WTC11 (cell line): ENCODE results near the gene SHFL. TPM values are rescaled to one million over a fixed set of nuclear protein-coding genes. Genes with fewer than 3 reads are reported as not detected.

ENCODE experiments used
- ATF1 ChIP-seq: sonication (generic); formaldehyde crosslinking; IDR thresholded peaks from 2 replicates; pipeline ENCODE4 v1.8.1; 2023; ENCODE audit warnings: mild to moderate bottlenecking, moderate library complexity, missing genetic modification reagents
- E2F4 ChIP-seq: sonication (generic); formaldehyde crosslinking; IDR thresholded peaks from 2 replicates; pipeline ENCODE4 v1.8.1; 2022; ENCODE audit warnings: low read depth, mild to moderate bottlenecking, moderate library complexity, missing genetic modification reagents, borderline replicate concordance
- EMX1 ChIP-seq: fragments of 250-450 bp; sonication (Bioruptor Pico); IDR thresholded peaks from 2 replicates; pipeline ENCODE4 v1.8.0; 2021; ENCODE audit warnings: mild to moderate bottlenecking
- ESRRA ChIP-seq: sonication (generic); formaldehyde crosslinking; IDR thresholded peaks from 2 replicates; pipeline ENCODE4 v1.8.1; 2022; ENCODE audit warnings: mild to moderate bottlenecking, missing genetic modification reagents, borderline replicate concordance
- ETV6 ChIP-seq: sonication (generic); formaldehyde crosslinking; IDR thresholded peaks from 2 replicates; pipeline ENCODE4 v1.8.1; 2022; ENCODE audit warnings: mild to moderate bottlenecking, missing genetic modification reagents
- FOXJ3 ChIP-seq: sonication (generic); formaldehyde crosslinking; IDR thresholded peaks from 2 replicates; pipeline ENCODE4 v1.9.0; 2021; ENCODE audit warnings: missing genetic modification reagents, mild to moderate bottlenecking, borderline replicate concordance
- FOXK1 ChIP-seq: sonication (generic); formaldehyde crosslinking; IDR thresholded peaks from 2 replicates; pipeline ENCODE4 v1.8.0; 2022; ENCODE audit warnings: mild to moderate bottlenecking, moderate library complexity, missing genetic modification reagents
- IRF1 ChIP-seq: sonication (generic); formaldehyde crosslinking; IDR thresholded peaks from 2 replicates; pipeline ENCODE4 v1.8.0; 2023; ENCODE audit warnings: missing genetic modification reagents
- NFATC4 ChIP-seq: fragments of 250-450 bp; sonication (Bioruptor Pico); IDR thresholded peaks from 2 replicates; pipeline ENCODE4 v1.9.0; 2021; ENCODE audit warnings: mild to moderate bottlenecking
- NFE2L1 ChIP-seq: sonication (generic); formaldehyde crosslinking; IDR thresholded peaks from 2 replicates; pipeline ENCODE4 v1.8.1; 2023; ENCODE audit warnings: missing genetic modification reagents
- NFYB ChIP-seq: sonication (generic); formaldehyde crosslinking; conservative IDR thresholded peaks from 2 replicates; pipeline ENCODE4 v1.8.0; 2022; ENCODE audit warnings: low read depth, missing genetic modification reagents
- OVOL2 ChIP-seq: fragments of 250-450 bp; sonication (Bioruptor Pico); IDR thresholded peaks from 2 replicates; pipeline ENCODE4 v1.9.0; 2021; ENCODE audit warnings: mild to moderate bottlenecking, borderline replicate concordance
- PRDM15 ChIP-seq: sonication (generic); formaldehyde crosslinking; IDR thresholded peaks from 2 replicates; pipeline ENCODE4 v1.8.0; 2022; ENCODE audit warnings: missing genetic modification reagents
- SMAD4 ChIP-seq: sonication (generic); formaldehyde crosslinking; IDR thresholded peaks from 2 replicates; pipeline ENCODE4 v1.8.0; 2022; ENCODE audit warnings: mild to moderate bottlenecking, missing genetic modification reagents
- TCF7 ChIP-seq: sonication (generic); formaldehyde crosslinking; IDR thresholded peaks from 2 replicates; pipeline ENCODE4 v1.8.0; 2022; ENCODE audit warnings: mild to moderate bottlenecking, low read depth, missing genetic modification reagents, moderate library complexity
- TP53 ChIP-seq: sonication (generic); formaldehyde crosslinking; IDR thresholded peaks from 2 replicates; pipeline ENCODE4 v1.8.1; 2023; ENCODE audit warnings: mild to moderate bottlenecking, missing genetic modification reagents
- ZNF219 ChIP-seq: sonication (generic); formaldehyde crosslinking; IDR thresholded peaks from 2 replicates; pipeline ENCODE4 v1.8.0; 2023; ENCODE audit warnings: missing genetic modification reagents, mild to moderate bottlenecking, borderline replicate concordance
- ZNF263 ChIP-seq: sonication (generic); formaldehyde crosslinking; IDR thresholded peaks from 2 replicates; pipeline ENCODE4 v1.8.1; 2022; ENCODE audit warnings: low read depth, mild to moderate bottlenecking, moderate library complexity, missing genetic modification reagents
- ZNF423 ChIP-seq: fragments of 250-450 bp; sonication (Bioruptor Pico); IDR thresholded peaks from 2 replicates; pipeline ENCODE4 v2.1.2; 2022; ENCODE audit warnings: mild to moderate bottlenecking, moderate library complexity
- total RNA-seq: library from RNA; stranded (reverse); gene quantifications from 3 replicates; pipeline ENCODE4 v1.2.3, GENCODE V29; 2021
- TF ChIP-seq, protein P1 (sequence below): sonication (generic); formaldehyde crosslinking; IDR thresholded peaks from 2 replicates; pipeline ENCODE4 v1.8.0; 2022; ENCODE audit warnings: mild to moderate bottlenecking, missing genetic modification reagents
- TF ChIP-seq, protein P2 (sequence below): fragments of 200-600 bp; IDR thresholded peaks from 2 replicates; pipeline ENCODE4 v1.8.0; 2022; ENCODE audit warnings: antibody characterized with exemption
- TF ChIP-seq, protein P3 (sequence below): fragments of 250-450 bp; sonication (Bioruptor Pico); IDR thresholded peaks from 2 replicates; pipeline ENCODE4 v1.9.0; 2021; ENCODE audit warnings: mild to moderate bottlenecking
- TF ChIP-seq, protein P4 (sequence below): sonication (generic); formaldehyde crosslinking; IDR thresholded peaks from 2 replicates; pipeline ENCODE4 v1.8.1; 2023; ENCODE audit warnings: mild to moderate bottlenecking, missing genetic modification reagents, moderate library complexity
- TF ChIP-seq, protein P5 (sequence below): sonication (generic); formaldehyde crosslinking; IDR thresholded peaks from 2 replicates; pipeline ENCODE4 v1.8.0; 2022; ENCODE audit warnings: mild to moderate bottlenecking, missing genetic modification reagents

The SHFL gene
- total RNA-seq, 1 experiment from 2014 or later: 22.5 TPM

DNA sequence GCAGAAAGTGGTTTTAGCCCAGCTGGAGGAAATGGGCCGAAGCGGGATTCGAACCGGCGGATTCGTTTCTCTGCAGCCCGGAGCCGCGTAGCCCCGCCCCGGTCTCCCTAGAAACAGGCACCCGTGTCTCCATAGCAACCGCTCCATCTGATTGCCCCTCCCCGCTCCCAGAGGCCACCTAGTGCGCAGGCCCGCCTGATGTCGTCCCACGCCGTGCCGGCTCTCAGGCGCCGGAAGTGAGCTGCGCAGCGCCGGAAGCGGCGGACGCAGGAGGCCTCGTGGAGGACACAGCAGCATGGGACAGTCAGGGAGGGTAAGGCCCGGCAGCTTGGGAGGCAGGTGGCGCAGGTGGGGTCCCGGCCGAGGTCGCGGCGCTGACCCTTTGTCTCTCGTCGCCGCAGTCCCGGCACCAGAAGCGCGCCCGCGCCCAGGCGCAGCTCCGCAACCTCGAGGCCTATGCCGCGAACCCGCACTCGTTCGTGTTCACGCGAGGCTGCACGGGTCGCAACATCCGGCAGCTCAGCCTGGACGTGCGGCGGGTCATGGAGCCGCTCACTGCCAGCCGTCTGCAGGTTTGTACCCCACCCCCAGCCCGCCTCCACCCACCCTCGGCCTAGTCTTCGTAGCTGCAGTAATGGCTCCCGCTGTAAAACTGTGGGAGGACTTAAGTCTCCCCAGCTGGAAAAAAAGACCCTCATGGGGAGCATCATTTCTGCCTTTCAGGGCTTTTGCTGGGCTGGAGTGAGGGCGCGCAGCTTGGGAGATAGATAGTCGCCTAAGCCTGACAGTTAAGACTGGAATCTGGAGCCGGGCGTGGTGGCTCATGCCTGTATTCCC, 20.2 kb downstream of the SHFL start, which contains the start of gene PPAN (continued):
- TF ChIP-seq, protein P1, sequence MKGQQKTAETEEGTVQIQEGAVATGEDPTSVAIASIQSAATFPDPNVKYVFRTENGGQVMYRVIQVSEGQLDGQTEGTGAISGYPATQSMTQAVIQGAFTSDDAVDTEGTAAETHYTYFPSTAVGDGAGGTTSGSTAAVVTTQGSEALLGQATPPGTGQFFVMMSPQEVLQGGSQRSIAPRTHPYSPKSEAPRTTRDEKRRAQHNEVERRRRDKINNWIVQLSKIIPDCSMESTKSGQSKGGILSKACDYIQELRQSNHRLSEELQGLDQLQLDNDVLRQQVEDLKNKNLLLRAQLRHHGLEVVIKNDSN (CRISPR knock-in tag): no peak
- TF ChIP-seq ZNF219 (CRISPR knock-in tag) (0 out of 2 replicates have a peak, but pooled peaks have one; percentile 69), ETV6 (CRISPR knock-in tag) (peak; percentile 89), SMAD4 (CRISPR knock-in tag) (no peak), OVOL2 (no peak), E2F4 (CRISPR knock-in tag) (no peak), IRF1 (CRISPR knock-in tag) (peak; percentile 84), TP53 (CRISPR knock-in tag) (no peak; the same call in 1 of the 2 replicates), ESRRA (CRISPR knock-in tag) (peak; percentile 82; the same call in 1 of the 2 replicates), FOXK1 (CRISPR knock-in tag) (peak; percentile 98), ZNF263 (CRISPR knock-in tag) (no peak), PRDM15 (no peak), ZNF423 (CRISPR knock-in tag) (no peak), EMX1 (CRISPR knock-in tag) (0 out of 2 replicates have a peak, but pooled peaks have one; percentile 60), NFATC4 (CRISPR knock-in tag) (no peak), TCF7 (no peak), NFYB (no peak), FOXJ3 (CRISPR knock-in tag) (no peak), NFE2L1 (CRISPR knock-in tag) (peak; percentile 70; the same call in 1 of the 2 replicates), ATF1 (CRISPR knock-in tag) (no peak)
- TF ChIP-seq, protein P2, sequence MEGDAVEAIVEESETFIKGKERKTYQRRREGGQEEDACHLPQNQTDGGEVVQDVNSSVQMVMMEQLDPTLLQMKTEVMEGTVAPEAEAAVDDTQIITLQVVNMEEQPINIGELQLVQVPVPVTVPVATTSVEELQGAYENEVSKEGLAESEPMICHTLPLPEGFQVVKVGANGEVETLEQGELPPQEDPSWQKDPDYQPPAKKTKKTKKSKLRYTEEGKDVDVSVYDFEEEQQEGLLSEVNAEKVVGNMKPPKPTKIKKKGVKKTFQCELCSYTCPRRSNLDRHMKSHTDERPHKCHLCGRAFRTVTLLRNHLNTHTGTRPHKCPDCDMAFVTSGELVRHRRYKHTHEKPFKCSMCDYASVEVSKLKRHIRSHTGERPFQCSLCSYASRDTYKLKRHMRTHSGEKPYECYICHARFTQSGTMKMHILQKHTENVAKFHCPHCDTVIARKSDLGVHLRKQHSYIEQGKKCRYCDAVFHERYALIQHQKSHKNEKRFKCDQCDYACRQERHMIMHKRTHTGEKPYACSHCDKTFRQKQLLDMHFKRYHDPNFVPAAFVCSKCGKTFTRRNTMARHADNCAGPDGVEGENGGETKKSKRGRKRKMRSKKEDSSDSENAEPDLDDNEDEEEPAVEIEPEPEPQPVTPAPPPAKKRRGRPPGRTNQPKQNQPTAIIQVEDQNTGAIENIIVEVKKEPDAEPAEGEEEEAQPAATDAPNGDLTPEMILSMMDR: no peak
- TF ChIP-seq, protein P3, sequence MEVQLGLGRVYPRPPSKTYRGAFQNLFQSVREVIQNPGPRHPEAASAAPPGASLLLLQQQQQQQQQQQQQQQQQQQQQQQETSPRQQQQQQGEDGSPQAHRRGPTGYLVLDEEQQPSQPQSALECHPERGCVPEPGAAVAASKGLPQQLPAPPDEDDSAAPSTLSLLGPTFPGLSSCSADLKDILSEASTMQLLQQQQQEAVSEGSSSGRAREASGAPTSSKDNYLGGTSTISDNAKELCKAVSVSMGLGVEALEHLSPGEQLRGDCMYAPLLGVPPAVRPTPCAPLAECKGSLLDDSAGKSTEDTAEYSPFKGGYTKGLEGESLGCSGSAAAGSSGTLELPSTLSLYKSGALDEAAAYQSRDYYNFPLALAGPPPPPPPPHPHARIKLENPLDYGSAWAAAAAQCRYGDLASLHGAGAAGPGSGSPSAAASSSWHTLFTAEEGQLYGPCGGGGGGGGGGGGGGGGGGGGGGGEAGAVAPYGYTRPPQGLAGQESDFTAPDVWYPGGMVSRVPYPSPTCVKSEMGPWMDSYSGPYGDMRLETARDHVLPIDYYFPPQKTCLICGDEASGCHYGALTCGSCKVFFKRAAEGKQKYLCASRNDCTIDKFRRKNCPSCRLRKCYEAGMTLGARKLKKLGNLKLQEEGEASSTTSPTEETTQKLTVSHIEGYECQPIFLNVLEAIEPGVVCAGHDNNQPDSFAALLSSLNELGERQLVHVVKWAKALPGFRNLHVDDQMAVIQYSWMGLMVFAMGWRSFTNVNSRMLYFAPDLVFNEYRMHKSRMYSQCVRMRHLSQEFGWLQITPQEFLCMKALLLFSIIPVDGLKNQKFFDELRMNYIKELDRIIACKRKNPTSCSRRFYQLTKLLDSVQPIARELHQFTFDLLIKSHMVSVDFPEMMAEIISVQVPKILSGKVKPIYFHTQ (CRISPR knock-in tag): no peak
- TF ChIP-seq, protein P4, sequence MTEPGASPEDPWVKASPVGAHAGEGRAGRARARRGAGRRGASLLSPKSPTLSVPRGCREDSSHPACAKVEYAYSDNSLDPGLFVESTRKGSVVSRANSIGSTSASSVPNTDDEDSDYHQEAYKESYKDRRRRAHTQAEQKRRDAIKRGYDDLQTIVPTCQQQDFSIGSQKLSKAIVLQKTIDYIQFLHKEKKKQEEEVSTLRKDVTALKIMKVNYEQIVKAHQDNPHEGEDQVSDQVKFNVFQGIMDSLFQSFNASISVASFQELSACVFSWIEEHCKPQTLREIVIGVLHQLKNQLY (CRISPR knock-in tag): no peak
- TF ChIP-seq, protein P5, sequence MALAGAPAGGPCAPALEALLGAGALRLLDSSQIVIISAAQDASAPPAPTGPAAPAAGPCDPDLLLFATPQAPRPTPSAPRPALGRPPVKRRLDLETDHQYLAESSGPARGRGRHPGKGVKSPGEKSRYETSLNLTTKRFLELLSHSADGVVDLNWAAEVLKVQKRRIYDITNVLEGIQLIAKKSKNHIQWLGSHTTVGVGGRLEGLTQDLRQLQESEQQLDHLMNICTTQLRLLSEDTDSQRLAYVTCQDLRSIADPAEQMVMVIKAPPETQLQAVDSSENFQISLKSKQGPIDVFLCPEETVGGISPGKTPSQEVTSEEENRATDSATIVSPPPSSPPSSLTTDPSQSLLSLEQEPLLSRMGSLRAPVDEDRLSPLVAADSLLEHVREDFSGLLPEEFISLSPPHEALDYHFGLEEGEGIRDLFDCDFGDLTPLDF: no peak; the same call in 1 of the 2 replicates
